Tibial nerve (tissue), 4 donors: Measurements from ENCODE around the gene LTBP2. TPM values are rescaled to one million over a fixed set of nuclear protein-coding genes. Genes with fewer than 3 reads are reported as not detected.

Source experiments
- DNase-seq, 2 donors: peaks; one replicate each; pipeline ENCODE4 v3.0.0-alpha.2; 2019; ENCODE audit warnings: low spot score in 2 of 2
- H3K27ac ChIP-seq, 4 donors: fragments of 200-600 bp; sonication (generic) in 3 of 4; one replicate each; pipeline ENCODE4 v1.5.1; 2017 to 2019; ENCODE audit warnings: mild to moderate bottlenecking in 1 of 4
- H3K27me3 ChIP-seq, 2 donors: fragments of 200-600 bp; sonication (generic) in 1 of 2; one replicate each; pipeline versions ENCODE4 v1.5.1 to v1.6.0; 2017 to 2019
- H3K36me3 ChIP-seq, 3 donors: fragments of 200-600 bp; sonication (generic); one replicate each; pipeline ENCODE4 v1.5.1; 2018 to 2019
- H3K4me1 ChIP-seq, 4 donors: fragments of 200-600 bp; sonication (generic) in 3 of 4; one replicate each; pipeline ENCODE4 v1.5.1; 2017 to 2019
- H3K4me3 ChIP-seq, 4 donors: fragments of 200-600 bp; sonication (generic) in 3 of 4; one replicate each; pipeline ENCODE4 v1.5.1; 2017 to 2019; ENCODE audit warnings: mild to moderate bottlenecking in 1 of 4, moderate library complexity in 1 of 4
- H3K9me3 ChIP-seq, 4 donors: fragments of 200-600 bp; sonication (generic) in 3 of 4; one replicate each; pipeline ENCODE4 v1.5.1; 2017 to 2019
- CTCF ChIP-seq, 5 experiments: fragments of 200-600 bp in 3 of 5; fragments of 450-650 bp in 2 of 5; sonication (generic) in 3 of 5; IDR thresholded peaks; one replicate each; pipeline ENCODE4 v1.5.1; 2016 to 2019; ENCODE audit warnings: antibody characterized with exemption in 5 of 5, mild to moderate bottlenecking in 3 of 5, moderate library complexity in 2 of 5
- EP300 ChIP-seq, 2 donors: sonication (generic); formaldehyde crosslinking; IDR thresholded peaks; one replicate each; pipeline ENCODE4 v1.6.1; 2017; ENCODE audit warnings: antibody characterized with exemption in 2 of 2, mild to moderate bottlenecking in 1 of 2
- POLR2A ChIP-seq, 2 donors: fragments of 450-650 bp; IDR thresholded peaks; one replicate each; pipeline ENCODE4 v1.6.1; 2017; ENCODE audit warnings: antibody characterized with exemption in 2 of 2, mild to moderate bottlenecking in 2 of 2, moderate library complexity in 2 of 2
- WGBS, 2 donors: methylation state at CpG; one replicate each; pipeline ENCODE4 v1.1.5; 2018; 5-methylcytosine and 5-hydroxymethylcytosine counted together
- total RNA-seq, 4 donors: library from RNA; depleted of rRNA; stranded (reverse); fragments of >200 nt; gene quantifications; one replicate each; pipeline ENCODE4 v1.1.0, GENCODE V29; 2016

Gene LTBP2
- total RNA-seq, 4 donors from 2014 or later, result 67.1 to 276 (median 134) TPM

- Histone ChIP-seq H3K36me3 (no peaks in the 10 kb centered on the region), H3K4me1 (peaks cover 0 to 99% (median 45%) of the 10 kb centered on the region in 4 donors), H3K9me3 (no peaks in the 10 kb centered on the region), H3K27me3 (no peaks in the 10 kb centered on the region), H3K4me3 (peak overlapping the region in 1 of 4 donors; percentile 33), H3K27ac (peak overlapping the region in 3 of 4 donors; percentile 14 to 91 (median 83))
- WGBS, 2 donors, result 7 to 16% methylated on average over 9 of the region's 9 CpGs
- TF ChIP-seq EP300 (IDR thresholded peaks at IDR 0.05), result no peak
- TF ChIP-seq POLR2A (IDR thresholded peaks at IDR 0.05), result no peak
- DNase-seq, result no peak
These were observed 40.6 kb downstream of the LTBP2 start for GRCh38 chr14:74571441-74571841.

- TF ChIP-seq EP300 (IDR thresholded peaks at IDR 0.05) (no peak), POLR2A (IDR thresholded peaks at IDR 0.05) (no peak), CTCF (IDR thresholded peaks at IDR 0.05) (no peak)
- Histone ChIP-seq H3K36me3 (no peaks in the 10 kb centered on the region), H3K27ac (peak overlapping the region in 3 of 4 donors; percentile 17 to 91 (median 83)), H3K9me3 (no peaks in the 10 kb centered on the region), H3K4me3 (no peak overlapping the region), H3K27me3 (no peaks in the 10 kb centered on the region), H3K4me1 (peaks cover 0 to 99% (median 45%) of the 10 kb centered on the region in 4 donors)
- WGBS, 2 donors, result 75 to 76% methylated on average over 5 of the region's 5 CpGs
- DNase-seq, result no peak
These were observed 41.3 kb downstream of the LTBP2 start for GRCh38 chr14:74570696-74571095.

- WGBS, 2 donors, result 54 to 57% methylated on average over 8 of the region's 8 CpGs
- TF ChIP-seq CTCF (IDR thresholded peaks at IDR 0.05), result no peak
- no peak for TF ChIP-seq EP300 (IDR thresholded peaks at IDR 0.05)
- TF ChIP-seq POLR2A (IDR thresholded peaks at IDR 0.05), result no peak
- Histone ChIP-seq H3K27ac (peak overlapping the region in 3 of 4 donors; percentile 17 to 91 (median 83)), H3K9me3 (no peaks in the 10 kb centered on the region), H3K4me1 (peaks cover 0 to 93% (median 43%) of the 10 kb centered on the region in 4 donors), H3K4me3 (no peak overlapping the region), H3K36me3 (no peaks in the 10 kb centered on the region), H3K27me3 (no peaks in the 10 kb centered on the region)
- DNase-seq, result no peak
These were observed 42.0 kb downstream of the LTBP2 start for GRCh38 chr14:74569806-74570591.

GRCh38 chr14:74569387-74569786, 42.6 kb downstream of the LTBP2 start:
- H3K4me1 ChIP-seq, result peaks cover 0 to 87% (median 43%) of the 10 kb centered on the region in 4 donors
- DNase-seq, result no peak
- H3K27ac ChIP-seq, result peak overlapping the region in 2 of 4 donors; percentile 83 to 91
- no peaks in the 10 kb centered on the region for H3K27me3 ChIP-seq
- TF ChIP-seq CTCF (IDR thresholded peaks at IDR 0.05) (no peak), EP300 (IDR thresholded peaks at IDR 0.05) (no peak), POLR2A (IDR thresholded peaks at IDR 0.05) (no peak)
- H3K36me3 ChIP-seq, result no peaks in the 10 kb centered on the region
- no peak overlapping the region for H3K4me3 ChIP-seq
- H3K9me3 ChIP-seq, result no peaks in the 10 kb centered on the region
- WGBS, 2 donors, result 47 to 81% methylated on average over 2 of the region's 2 CpGs

GRCh38 chr14:74568911-74569310, 43.1 kb downstream of the LTBP2 start:
- TF ChIP-seq POLR2A (IDR thresholded peaks at IDR 0.05), result no peak
- TF ChIP-seq CTCF (IDR thresholded peaks at IDR 0.05), result no peak
- TF ChIP-seq EP300 (IDR thresholded peaks at IDR 0.05), result no peak
- Histone ChIP-seq H3K4me3 (no peak overlapping the region), H3K36me3 (no peaks in the 10 kb centered on the region), H3K27me3 (no peaks in the 10 kb centered on the region), H3K4me1 (peaks cover 0 to 83% (median 43%) of the 10 kb centered on the region in 4 donors), H3K9me3 (no peaks in the 10 kb centered on the region), H3K27ac (peak overlapping the region in 2 of 4 donors; percentile 83 to 91)
- WGBS, 2 donors, result 46 to 75% methylated on average over 3 of the region's 3 CpGs
- peak in 1 of 2 donors; percentile 42 for DNase-seq
